GM21526 (cell line): ENCODE data around the gene PRKN.
"Not testable (repeated sequence)": the region's sequence is repeated elsewhere in the genome, so short reads cannot be mapped to it uniquely, and the experiment has no call there.

Source experiments
- ATAC-seq: cut with Tn5 transposase; IDR thresholded peaks from one replicate; pipeline ENCODE4 v1.9.1; 2021; ENCODE audit warnings: moderate library complexity; ENCODE audit not compliant: unreplicated experiment, low FRiP score

PRKN gene

GRCh38 chr6:161838306-161839035, 889.1 kb downstream of the PRKN start:
- ATAC-seq: no peak

DNA sequence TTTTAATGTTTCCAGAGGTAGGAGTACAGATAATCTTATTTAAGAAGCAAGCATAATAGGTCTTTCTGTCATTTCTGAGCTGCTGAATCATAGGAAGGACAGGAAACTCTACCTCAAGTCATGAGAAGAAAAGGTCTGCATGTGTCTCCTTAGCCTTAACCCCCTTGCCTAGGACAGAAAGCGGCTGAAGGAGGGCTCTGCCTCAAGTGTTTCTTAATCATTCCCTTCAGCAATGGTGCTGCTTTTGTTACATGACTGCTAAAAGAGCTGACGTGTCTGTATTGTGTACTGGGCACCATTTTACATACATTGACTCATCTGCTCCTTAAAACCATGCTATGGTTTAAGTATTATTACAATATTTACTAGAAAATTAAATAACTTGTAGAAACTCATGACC, 889.7 kb downstream of the PRKN start:
- no peak for ATAC-seq

- no peak for ATAC-seq
Measured at GRCh38 chr6:161837449-161837735, 890.2 kb downstream of the PRKN start.

GRCh38 chr6:161836643-161837448, 890.7 kb downstream of the PRKN start:
- ATAC-seq: no peak

DNA sequence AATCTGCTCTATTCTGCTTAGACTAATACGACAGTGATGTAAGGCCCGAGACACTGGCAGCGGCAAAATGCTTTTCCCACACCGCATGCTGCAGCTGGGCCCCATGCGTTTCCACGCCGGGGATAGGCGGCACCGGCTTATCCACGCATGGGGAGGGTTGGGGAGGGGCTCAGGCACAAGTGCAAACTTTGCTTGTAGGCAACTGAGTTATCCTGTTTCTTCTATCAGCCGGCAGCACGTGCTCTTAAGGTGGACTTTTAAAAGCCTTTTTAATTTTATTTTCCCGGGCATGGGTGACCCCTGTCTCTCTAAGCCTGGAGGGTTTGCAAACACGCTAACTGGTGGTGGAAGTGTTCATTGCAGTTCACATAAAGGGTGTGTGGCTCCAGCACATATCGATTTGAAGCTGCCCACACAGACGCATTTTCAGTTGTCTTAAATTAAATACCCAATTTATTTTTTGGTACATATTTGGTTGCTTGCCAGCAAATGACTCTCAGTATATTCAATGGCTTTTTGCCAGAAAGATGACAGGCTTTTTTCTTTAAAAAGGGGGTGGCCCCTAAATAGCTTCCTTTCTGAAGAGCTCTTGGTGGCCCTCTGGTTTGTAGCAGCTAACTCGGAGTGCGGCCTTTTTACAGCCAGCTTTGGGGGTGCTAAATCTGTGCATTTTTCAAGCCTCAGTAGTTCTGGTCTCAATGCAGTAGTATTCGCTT, 891.9 kb downstream of the PRKN start:
- ATAC-seq: no peak

- ATAC-seq: no peak
Measured at GRCh38 chr6:161834426-161834825, 893.1 kb downstream of the PRKN start.

DNA sequence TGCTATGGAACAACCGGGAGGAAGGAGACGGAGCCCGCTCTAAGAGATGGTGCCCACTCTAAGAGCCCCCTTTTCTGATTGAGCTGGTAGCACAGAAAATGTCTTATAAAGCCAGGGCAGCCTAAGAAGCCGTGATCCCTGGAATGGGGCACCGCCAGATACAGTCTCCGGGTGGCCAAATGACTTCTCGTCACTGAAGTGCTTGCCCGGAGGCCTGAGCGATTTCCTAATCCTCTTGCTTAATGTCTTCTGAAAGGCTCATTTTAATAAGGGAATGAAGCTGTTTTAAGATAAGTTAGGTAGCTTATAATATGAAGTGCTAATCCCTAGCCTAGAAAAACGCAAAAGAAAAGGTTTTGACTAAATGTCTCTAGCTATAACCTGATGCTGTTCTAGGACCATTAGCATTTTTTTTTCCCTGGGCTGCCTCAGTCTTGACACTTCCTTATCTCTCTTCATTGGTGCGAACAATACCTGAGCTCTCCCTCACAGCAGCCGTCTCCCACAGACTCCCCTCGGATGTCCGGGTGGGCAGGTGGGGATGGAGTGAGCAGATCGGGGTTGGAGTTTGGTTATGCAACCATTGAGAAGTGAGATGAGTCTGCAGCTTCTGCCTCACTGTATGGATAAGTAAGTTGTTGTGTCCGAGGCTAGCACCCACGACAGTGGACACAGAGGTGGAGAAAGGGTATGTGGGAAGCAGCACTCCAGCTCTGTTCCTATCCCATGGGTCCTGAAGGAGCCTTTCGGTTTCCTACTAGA, 894.3 kb downstream of the PRKN start:
- ATAC-seq: no peak

- ATAC-seq: no peak
Measured at GRCh38 chr6:161832622-161833021, 894.9 kb downstream of the PRKN start.

GRCh38 chr6:161830866-161831616, 896.5 kb downstream of the PRKN start:
- ATAC-seq: no peak

DNA sequence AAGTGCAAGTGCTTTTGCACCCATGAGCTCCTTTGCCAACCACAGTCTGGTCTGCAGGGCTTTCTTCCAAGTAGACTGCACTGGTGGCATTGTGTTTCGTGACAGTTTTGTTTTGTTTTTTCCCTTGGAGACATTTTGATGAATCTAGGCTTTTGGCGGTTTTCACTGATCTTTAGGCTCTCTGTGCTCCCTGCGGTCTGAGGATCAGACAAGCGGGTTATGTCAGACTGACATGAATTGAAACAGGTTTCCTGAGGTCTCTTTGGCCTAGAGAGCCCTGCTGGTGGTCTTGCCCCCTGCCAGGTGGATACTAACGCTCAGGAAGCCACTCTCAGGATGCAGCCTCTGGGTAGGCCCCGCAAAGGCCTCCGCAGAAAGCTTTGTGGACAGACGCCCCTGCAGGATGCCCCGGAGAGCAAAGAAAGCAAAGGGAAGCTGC, 898.3 kb downstream of the PRKN start:
- no peak for ATAC-seq

DNA sequence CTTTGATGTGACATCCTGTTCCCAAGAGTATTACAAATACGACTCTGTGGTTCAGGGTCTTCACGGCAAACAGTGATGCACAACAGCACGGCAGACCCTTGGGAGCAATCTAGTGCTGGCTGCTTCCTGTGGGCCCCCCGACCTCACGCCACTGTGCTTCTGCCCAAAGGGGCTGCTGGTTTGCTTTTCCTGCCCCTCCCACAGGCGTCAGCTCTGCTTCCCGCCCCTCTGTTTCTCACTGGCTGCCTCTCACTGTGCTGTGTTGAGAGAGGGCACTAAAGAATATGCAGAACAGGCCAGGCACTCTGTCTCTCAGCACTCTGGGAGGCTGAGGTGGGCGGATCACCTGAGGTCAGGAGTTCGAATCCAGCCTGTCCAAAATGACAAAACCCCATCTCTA, 899.2 kb downstream of the PRKN start:
- ATAC-seq: no peak

DNA sequence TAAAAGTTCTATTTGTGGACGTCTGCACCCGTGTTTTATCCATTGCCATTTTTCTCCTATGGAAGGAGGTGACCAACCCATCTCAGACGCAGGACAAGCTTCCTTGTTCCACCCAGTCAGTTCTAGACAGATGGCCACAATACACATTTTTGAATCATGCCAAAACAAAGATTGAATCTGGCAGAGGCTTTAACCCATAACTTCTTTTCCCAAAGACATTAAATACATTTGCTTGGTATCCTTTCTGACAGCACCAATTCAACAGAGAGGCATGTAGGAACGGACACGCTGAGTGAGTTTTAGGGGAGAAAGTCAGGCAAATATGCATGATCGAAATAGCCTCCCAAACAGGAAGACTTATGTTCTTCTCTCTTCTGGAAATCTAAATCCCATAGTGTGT, 901.1 kb downstream of the PRKN start:
- no peak for ATAC-seq

DNA sequence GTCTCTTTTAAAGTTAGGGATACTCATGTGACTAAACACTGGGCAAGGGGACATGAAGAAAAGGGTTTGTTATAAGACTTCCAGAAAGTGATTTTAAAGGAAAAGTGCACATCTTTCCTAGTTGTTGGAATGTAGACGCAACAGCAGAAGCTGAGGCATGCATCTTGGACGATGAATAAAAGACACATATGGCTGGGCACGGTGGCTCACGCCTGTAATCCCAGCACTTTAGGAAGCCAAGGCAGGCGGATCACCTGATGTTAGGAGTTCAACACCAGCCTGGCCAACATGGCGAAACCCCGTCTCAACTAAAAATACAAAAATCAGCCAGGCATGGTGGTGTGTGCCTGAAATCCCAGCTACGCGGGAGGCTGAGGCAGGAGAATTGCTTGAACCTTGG, 905.4 kb downstream of the PRKN start:
- ATAC-seq: not testable (repeated sequence)

DNA sequence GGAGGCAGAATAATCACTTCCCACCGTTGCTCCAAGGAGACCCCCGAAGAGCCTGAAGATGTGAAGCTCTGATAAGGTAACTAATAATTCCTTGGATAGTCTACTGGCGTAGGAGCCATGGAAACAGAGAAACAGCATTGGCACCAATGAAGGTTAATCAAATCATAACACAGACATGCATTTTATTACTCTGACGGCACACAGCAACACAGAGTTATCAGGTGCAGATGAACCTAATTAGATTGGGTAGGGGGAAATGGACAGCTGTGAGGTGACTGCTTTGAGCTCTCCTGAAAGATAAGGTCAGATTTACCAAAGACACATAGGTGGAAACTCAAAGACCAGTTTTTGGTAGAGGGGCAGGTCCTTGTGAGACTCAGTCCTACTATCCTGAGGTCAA, 909.7 kb downstream of the PRKN start:
- ATAC-seq: no peak

GRCh38 chr6:161815965-161816364, 911.6 kb downstream of the PRKN start:
- ATAC-seq: no peak

GRCh38 chr6:161813156-161813555, 914.4 kb downstream of the PRKN start:
- no peak for ATAC-seq

GRCh38 chr6:161809971-161810370, 917.6 kb downstream of the PRKN start:
- ATAC-seq: no peak

- no peak for ATAC-seq
Measured at GRCh38 chr6:161804838-161805237, 922.7 kb downstream of the PRKN start.

DNA sequence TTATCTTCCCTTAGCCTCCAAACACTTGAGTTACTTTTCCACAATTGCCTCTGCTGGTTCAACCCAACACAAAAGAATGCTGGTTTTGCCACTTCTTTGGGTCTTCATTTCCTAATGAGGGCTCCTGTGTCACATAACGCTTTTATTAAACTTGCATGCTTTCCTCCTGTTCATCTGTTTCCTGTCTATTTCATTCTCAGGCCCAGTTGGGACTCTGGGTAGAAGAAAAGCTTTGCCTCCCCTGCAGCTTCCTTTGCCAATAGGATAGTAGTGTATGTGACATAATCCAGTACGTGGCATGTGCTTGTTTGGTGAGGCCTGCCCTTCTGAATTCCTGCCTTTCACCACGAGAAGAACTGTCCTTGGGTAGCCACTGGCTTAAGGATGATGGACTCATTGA, 924.4 kb downstream of the PRKN start:
- ATAC-seq: no peak

DNA sequence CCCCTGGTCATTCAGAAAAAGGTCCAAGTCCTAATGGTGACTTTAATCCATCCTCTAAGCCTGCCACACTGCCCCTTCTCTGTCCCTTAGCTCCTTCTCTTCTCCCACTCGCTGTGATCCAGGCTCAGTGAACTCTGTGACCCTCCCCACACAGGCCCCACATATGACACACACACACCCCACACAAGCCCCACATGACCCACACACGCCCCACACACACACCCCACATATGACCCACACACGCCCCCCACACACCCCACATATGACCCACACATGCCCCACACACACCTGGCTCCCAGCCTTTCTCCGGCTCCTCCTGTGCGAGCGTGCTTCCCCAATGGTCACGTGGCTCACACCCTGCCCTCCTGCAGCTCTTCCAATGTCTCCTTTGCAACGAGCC, 925.3 kb downstream of the PRKN start:
- no peak for ATAC-seq
